PFSK-1 (cell line): Measurements from ENCODE around the gene ESPNL.

ENCODE experiments used
- FOXP2 ChIP-seq: optimal IDR thresholded peaks from 2 replicates; pipeline ENCODE3; 2011; ENCODE audit warnings: borderline replicate concordance, control low read depth, inconsistent platforms; ENCODE audit not compliant: insufficient read depth; ENCODE audit errors: extremely low read length, extremely low read depth
- POLR2AphosphoS5 ChIP-seq: IDR thresholded peaks from 2 replicates; pipeline ENCODE4 v1.6.1; 2012; ENCODE audit warnings: low read depth, mild to moderate bottlenecking, control low read depth, low read length, moderate library complexity
- SIN3A ChIP-seq: IDR thresholded peaks from 2 replicates; pipeline ENCODE4 v1.6.1; 2012; ENCODE audit warnings: mild to moderate bottlenecking, low read length, moderate library complexity, borderline replicate concordance; ENCODE audit not compliant: insufficient read depth
- TAF1 ChIP-seq: IDR thresholded peaks from 2 replicates; pipeline ENCODE4 v1.6.1; 2012; ENCODE audit warnings: low read length, control low read depth, borderline replicate concordance; ENCODE audit not compliant: insufficient read depth
- TF ChIP-seq, protein P1 (sequence below), 2 experiments: IDR thresholded peaks; 2 replicates each; pipeline versions ENCODE4 v1.6.1 to v1.8.0; 2011 to 2012; ENCODE audit warnings: low read depth in 2 of 2, low read length in 2 of 2, control low read depth in 1 of 2, inconsistent platforms in 1 of 2, mild to moderate bottlenecking in 1 of 2, moderate library complexity in 1 of 2; ENCODE audit not compliant: insufficient read depth in 1 of 2

Gene ESPNL

DNA sequence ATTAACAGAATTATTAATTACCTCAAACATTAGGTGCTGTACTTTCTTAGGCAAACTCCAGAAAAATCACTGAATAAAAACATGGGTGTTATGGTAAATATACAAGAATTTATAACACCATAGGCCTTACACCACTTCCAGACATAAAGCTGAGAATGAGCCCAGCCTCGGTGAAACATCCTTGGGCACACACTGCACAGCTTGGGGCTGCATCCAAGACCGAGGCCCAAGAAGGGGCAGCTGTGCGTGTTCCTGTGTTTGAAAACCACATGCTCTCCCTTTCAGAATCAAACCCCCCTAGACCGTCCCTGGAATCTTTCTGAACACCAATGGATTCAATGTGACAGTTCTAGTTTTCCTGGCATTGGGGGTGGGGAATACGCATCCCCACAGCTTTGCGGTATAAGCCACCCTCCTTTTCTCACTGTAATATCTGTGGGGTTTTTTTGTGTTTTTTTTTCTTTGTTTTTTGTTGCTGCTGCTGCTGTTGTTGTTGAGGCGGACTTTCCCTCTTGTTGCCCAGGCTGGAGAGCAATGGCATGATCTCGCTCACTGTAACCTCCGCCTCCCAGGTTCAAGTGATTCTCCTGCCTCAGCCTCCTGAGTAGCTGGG is 71.5 kb downstream of the ESPNL start:
- TF ChIP-seq POLR2AphosphoS5 (no peak), TAF1 (no peak), SIN3A (no peak), FOXP2 (no peak)
- TF ChIP-seq, protein P1, sequence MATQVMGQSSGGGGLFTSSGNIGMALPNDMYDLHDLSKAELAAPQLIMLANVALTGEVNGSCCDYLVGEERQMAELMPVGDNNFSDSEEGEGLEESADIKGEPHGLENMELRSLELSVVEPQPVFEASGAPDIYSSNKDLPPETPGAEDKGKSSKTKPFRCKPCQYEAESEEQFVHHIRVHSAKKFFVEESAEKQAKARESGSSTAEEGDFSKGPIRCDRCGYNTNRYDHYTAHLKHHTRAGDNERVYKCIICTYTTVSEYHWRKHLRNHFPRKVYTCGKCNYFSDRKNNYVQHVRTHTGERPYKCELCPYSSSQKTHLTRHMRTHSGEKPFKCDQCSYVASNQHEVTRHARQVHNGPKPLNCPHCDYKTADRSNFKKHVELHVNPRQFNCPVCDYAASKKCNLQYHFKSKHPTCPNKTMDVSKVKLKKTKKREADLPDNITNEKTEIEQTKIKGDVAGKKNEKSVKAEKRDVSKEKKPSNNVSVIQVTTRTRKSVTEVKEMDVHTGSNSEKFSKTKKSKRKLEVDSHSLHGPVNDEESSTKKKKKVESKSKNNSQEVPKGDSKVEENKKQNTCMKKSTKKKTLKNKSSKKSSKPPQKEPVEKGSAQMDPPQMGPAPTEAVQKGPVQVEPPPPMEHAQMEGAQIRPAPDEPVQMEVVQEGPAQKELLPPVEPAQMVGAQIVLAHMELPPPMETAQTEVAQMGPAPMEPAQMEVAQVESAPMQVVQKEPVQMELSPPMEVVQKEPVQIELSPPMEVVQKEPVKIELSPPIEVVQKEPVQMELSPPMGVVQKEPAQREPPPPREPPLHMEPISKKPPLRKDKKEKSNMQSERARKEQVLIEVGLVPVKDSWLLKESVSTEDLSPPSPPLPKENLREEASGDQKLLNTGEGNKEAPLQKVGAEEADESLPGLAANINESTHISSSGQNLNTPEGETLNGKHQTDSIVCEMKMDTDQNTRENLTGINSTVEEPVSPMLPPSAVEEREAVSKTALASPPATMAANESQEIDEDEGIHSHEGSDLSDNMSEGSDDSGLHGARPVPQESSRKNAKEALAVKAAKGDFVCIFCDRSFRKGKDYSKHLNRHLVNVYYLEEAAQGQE (IDR thresholded peaks at IDR 0.05; ENCODE audit: insufficient read depth in 1 of 2, low read depth in 2 of 2, low read length in 2 of 2) = no peak

- TF ChIP-seq TAF1 (no peak), POLR2AphosphoS5 (no peak), FOXP2 (no peak), SIN3A (no peak)
- TF ChIP-seq, protein P1 (IDR thresholded peaks at IDR 0.05; ENCODE audit: insufficient read depth in 1 of 2, low read depth in 2 of 2, low read length in 2 of 2) = no peak
Observed at GRCh38 chr2:238172439-238172838, 72.3 kb downstream of the ESPNL start.

GRCh38 chr2:238173692-238174091 is 73.6 kb downstream of the ESPNL start:
- TF ChIP-seq FOXP2 (no peak), SIN3A (no peak), POLR2AphosphoS5 (no peak), TAF1 (no peak)
- TF ChIP-seq, protein P1 (IDR thresholded peaks at IDR 0.05; ENCODE audit: insufficient read depth in 1 of 2, low read depth in 2 of 2, low read length in 2 of 2) = no peak

GRCh38 chr2:238174291-238174690 is 74.2 kb downstream of the ESPNL start:
- TF ChIP-seq FOXP2 (no peak), SIN3A (no peak), POLR2AphosphoS5 (no peak)
- TF ChIP-seq, protein P1 (IDR thresholded peaks at IDR 0.05; ENCODE audit: insufficient read depth in 1 of 2, low read depth in 2 of 2, low read length in 2 of 2) = no peak

- TF ChIP-seq SIN3A (no peak), FOXP2 (no peak), POLR2AphosphoS5 (no peak), TAF1 (no peak)
- TF ChIP-seq, protein P1 (IDR thresholded peaks at IDR 0.05; ENCODE audit: insufficient read depth in 1 of 2, low read depth in 2 of 2, low read length in 2 of 2) = no peak
Observed at GRCh38 chr2:238174701-238175100, 74.6 kb downstream of the ESPNL start.
